Measurements from ENCODE around the gene ANXA6. TPM values are rescaled to one million over a fixed set of nuclear protein-coding genes. Genes with fewer than 3 reads are reported as not detected.

Gene ANXA6
- total RNA-seq, 2 donors from 2014 or later = 204 to 235 TPM

GRCh38 chr5:151088986-151089385 lies 68.6 kb downstream of the ANXA6 start:
- TF ChIP-seq, protein P1, sequence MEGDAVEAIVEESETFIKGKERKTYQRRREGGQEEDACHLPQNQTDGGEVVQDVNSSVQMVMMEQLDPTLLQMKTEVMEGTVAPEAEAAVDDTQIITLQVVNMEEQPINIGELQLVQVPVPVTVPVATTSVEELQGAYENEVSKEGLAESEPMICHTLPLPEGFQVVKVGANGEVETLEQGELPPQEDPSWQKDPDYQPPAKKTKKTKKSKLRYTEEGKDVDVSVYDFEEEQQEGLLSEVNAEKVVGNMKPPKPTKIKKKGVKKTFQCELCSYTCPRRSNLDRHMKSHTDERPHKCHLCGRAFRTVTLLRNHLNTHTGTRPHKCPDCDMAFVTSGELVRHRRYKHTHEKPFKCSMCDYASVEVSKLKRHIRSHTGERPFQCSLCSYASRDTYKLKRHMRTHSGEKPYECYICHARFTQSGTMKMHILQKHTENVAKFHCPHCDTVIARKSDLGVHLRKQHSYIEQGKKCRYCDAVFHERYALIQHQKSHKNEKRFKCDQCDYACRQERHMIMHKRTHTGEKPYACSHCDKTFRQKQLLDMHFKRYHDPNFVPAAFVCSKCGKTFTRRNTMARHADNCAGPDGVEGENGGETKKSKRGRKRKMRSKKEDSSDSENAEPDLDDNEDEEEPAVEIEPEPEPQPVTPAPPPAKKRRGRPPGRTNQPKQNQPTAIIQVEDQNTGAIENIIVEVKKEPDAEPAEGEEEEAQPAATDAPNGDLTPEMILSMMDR (conservative IDR thresholded peaks at IDR 0.05) = no peak
- H3K27ac Mint-ChIP-seq = no peak overlapping the region
- Histone ChIP-seq H3K9me3 (ENCODE audit: control insufficient read depth, low read length) (no peaks in the 10 kb centered on the region), H3K27ac (ENCODE audit: low read depth, low read length) (no peak overlapping the region), H3K4me1 (ENCODE audit: control insufficient read depth, insufficient read depth, low read length) (peaks cover 5% of the 10 kb centered on the region), H3K9ac (ENCODE audit: extremely low read depth, low read length, poor library complexity, severe bottlenecking) (no peak overlapping the region), H3K27me3 (ENCODE audit: control insufficient read depth, insufficient read depth, low read length, poor library complexity, severe bottlenecking) (peaks cover 6% of the 10 kb centered on the region), H3K4me3 (ENCODE audit: low read length) (no peak overlapping the region), H3K36me3 (ENCODE audit: control insufficient read depth, insufficient read depth, low read length) (no peaks in the 10 kb centered on the region)
- H3K27me3 Mint-ChIP-seq (ENCODE audit: insufficient read depth) = peaks cover 10% of the 10 kb centered on the region
- no peak overlapping the region for H3K4me3 Mint-ChIP-seq
- 93 to 100% methylated on average over 2 to 4 of the region's 4 CpGs for WGBS, 2 experiments (ENCODE audit: insufficient coverage in 1 of 2, insufficient read length in 1 of 2)
- H3K36me3 Mint-ChIP-seq (ENCODE audit: low read depth) = no peaks in the 10 kb centered on the region
- no peaks in the 10 kb centered on the region for H3K9me3 Mint-ChIP-seq
- peaks cover 7% of the 10 kb centered on the region for H3K4me1 Mint-ChIP-seq
- no peak for DNase-seq

DNA sequence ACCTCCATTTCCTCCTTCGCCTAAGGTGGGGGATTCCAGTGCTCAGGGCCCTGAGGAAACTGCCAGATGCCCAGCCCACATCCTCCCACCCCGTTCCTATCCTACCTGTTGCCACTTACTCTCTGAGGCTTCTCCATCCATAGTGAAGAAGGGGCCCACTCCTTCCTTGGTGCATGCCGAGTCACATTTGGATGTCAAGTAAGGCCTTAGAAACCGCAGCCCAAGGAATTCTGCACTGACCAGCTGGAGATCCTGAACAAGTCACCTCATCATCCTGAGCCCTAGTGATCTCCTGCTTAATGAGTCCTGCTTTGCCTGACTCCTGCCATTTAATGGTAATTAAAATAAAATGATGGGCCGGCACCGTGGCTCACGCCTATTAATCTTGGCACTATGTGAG lies 70.1 kb downstream of the ANXA6 start:
- Histone ChIP-seq H3K9ac (ENCODE audit: extremely low read depth, low read length, poor library complexity, severe bottlenecking) (no peak overlapping the region), H3K4me1 (ENCODE audit: control insufficient read depth, insufficient read depth, low read length) (no peaks in the 10 kb centered on the region), H3K27me3 (ENCODE audit: control insufficient read depth, insufficient read depth, low read length, poor library complexity, severe bottlenecking) (peaks cover 6% of the 10 kb centered on the region), H3K36me3 (ENCODE audit: control insufficient read depth, insufficient read depth, low read length) (no peaks in the 10 kb centered on the region), H3K27ac (ENCODE audit: low read depth, low read length) (no peak overlapping the region), H3K4me3 (ENCODE audit: low read length) (no peak overlapping the region), H3K9me3 (ENCODE audit: control insufficient read depth, low read length) (no peaks in the 10 kb centered on the region)
- peaks cover 10% of the 10 kb centered on the region for H3K27me3 Mint-ChIP-seq (ENCODE audit: insufficient read depth)
- H3K36me3 Mint-ChIP-seq (ENCODE audit: low read depth) = no peaks in the 10 kb centered on the region
- H3K4me1 Mint-ChIP-seq = no peaks in the 10 kb centered on the region
- TF ChIP-seq, protein P1 (conservative IDR thresholded peaks at IDR 0.05) = no peak
- no peak overlapping the region for H3K4me3 Mint-ChIP-seq
- no peak for DNase-seq
- no peaks in the 10 kb centered on the region for H3K9me3 Mint-ChIP-seq
- H3K27ac Mint-ChIP-seq = no peak overlapping the region
- 92 to 95% methylated on average over 4 to 7 of the region's 7 CpGs for WGBS, 2 experiments (ENCODE audit: insufficient coverage in 1 of 2, insufficient read length in 1 of 2)

DNA sequence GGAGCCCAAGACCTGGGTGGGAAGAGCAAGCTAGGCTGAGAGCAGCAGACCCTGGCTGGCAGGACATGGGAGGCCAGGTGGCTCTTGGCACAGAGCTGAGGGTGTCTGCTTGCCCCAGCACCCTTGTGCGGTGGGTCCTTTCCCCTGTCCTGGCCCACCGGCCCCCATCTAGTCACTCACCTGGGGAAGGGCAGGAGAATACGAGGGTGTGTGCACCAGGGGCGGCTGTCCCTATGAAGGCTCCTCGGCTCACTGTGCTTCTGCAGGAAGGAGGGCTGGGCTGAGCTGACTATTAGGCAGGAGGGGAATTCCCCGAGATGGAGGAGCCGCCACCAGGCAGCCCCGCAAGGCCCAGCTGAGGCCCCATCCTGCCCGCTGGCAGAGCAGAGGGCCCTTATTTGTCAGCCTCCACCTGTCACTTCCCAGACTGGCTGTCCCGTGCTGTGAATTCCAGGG lies 70.6 kb downstream of the ANXA6 start:
- Mint-ChIP-seq H3K4me3 (no peak overlapping the region), H3K27ac (no peak overlapping the region), H3K4me1 (peaks cover 5% of the 10 kb centered on the region), H3K9me3 (no peaks in the 10 kb centered on the region), H3K36me3 (ENCODE audit: low read depth) (no peaks in the 10 kb centered on the region), H3K27me3 (ENCODE audit: insufficient read depth) (peaks cover 10% of the 10 kb centered on the region)
- Histone ChIP-seq H3K36me3 (ENCODE audit: control insufficient read depth, insufficient read depth, low read length) (no peaks in the 10 kb centered on the region), H3K27ac (ENCODE audit: low read depth, low read length) (no peak overlapping the region), H3K4me1 (ENCODE audit: control insufficient read depth, insufficient read depth, low read length) (peaks cover 1% of the 10 kb centered on the region), H3K4me3 (ENCODE audit: low read length) (no peak overlapping the region), H3K27me3 (ENCODE audit: control insufficient read depth, insufficient read depth, low read length, poor library complexity, severe bottlenecking) (peaks cover 6% of the 10 kb centered on the region), H3K9me3 (ENCODE audit: control insufficient read depth, low read length) (no peaks in the 10 kb centered on the region), H3K9ac (ENCODE audit: extremely low read depth, low read length, poor library complexity, severe bottlenecking) (no peak overlapping the region)
- 92% methylated on average over 10 of the region's 10 CpGs; no CpG with 5 or more reads in 1 of the 2 experiments for WGBS, 2 experiments (ENCODE audit: insufficient coverage in 1 of 2, insufficient read length in 1 of 2)
- DNase-seq = no peak
- TF ChIP-seq, protein P1 (conservative IDR thresholded peaks at IDR 0.05) = no peak

Measured in endodermal cell (in vitro differentiated cells).